HEK293 (cell line): ENCODE data around the gene CYTIP.

Experiments
- CTCF ChIA-PET: fragments of 350-600 bp; formaldehyde crosslinking; extraction: SDS; loops from one replicate; lab custom pipeline; 2021; ENCODE audit warnings: antibody characterized with exemption; lab: Yijun Ruan, JAX
- POLR2A ChIA-PET: fragments of 300-600 bp; formaldehyde crosslinking; extraction: SDS; loops from one replicate; lab custom pipeline; 2020; ENCODE audit warnings: antibody characterized with exemption, inconsistent platforms; lab: Yijun Ruan, JAX
- H3K27ac ChIP-seq: fragments of 200-500 bp; sonication (Bioruptor generic); 2 replicates; pipeline ENCODE4 v1.5.1; 2014; ENCODE audit warnings: low read depth, low read length, control low read depth, inconsistent platforms; ENCODE audit errors: extremely low read depth
- H3K36me3 ChIP-seq, 2 experiments: fragments of 200-500 bp in 1 of 2; sonication (Bioruptor generic) in 1 of 2; 1 replicate in 1 of 2; 2 replicates in 1 of 2; pipeline ENCODE4 v1.5.1; 2014 to 2017; ENCODE audit warnings: inconsistent platforms in 2 of 2, low read length in 2 of 2; ENCODE audit not compliant: control insufficient read depth in 2 of 2, insufficient read depth in 1 of 2
- H3K4me1 ChIP-seq: fragments of 200-500 bp; sonication (Bioruptor generic); 2 replicates; pipeline ENCODE4 v1.5.1; 2014; ENCODE audit warnings: mild to moderate bottlenecking, low read length, inconsistent platforms; ENCODE audit not compliant: control insufficient read depth, insufficient read depth
- H3K4me3 ChIP-seq: 2 replicates; pipeline ENCODE4 v1.5.1; 2011; ENCODE audit warnings: low read depth, mild to moderate bottlenecking, control low read depth, low read length, moderate library complexity
- H3K9me3 ChIP-seq: fragments of 200-500 bp; sonication (Bioruptor generic); 2 replicates; pipeline ENCODE4 v1.5.1; 2014; ENCODE audit warnings: low read depth, low read length, inconsistent platforms; ENCODE audit not compliant: control insufficient read depth, insufficient read depth
- GLIS1 ChIP-seq: fragments of 450-650 bp; formaldehyde crosslinking; IDR thresholded peaks from 2 replicates; pipeline ENCODE4 v1.5.1; 2016; ENCODE audit warnings: missing biosample characterization, missing genetic modification characterization
- ZFHX2 ChIP-seq: fragments of 450-650 bp; formaldehyde crosslinking; conservative IDR thresholded peaks from 2 replicates; pipeline ENCODE4 v1.5.1; 2016; ENCODE audit warnings: missing biosample characterization, missing genetic modification characterization
- ZNF221 ChIP-seq: fragments of 450-650 bp; formaldehyde crosslinking; IDR thresholded peaks from 2 replicates; pipeline ENCODE4 v1.5.1; 2017; ENCODE audit warnings: missing biosample characterization, missing genetic modification characterization, borderline replicate concordance
- ZNF335 ChIP-seq: fragments of 450-650 bp; formaldehyde crosslinking; conservative IDR thresholded peaks from 2 replicates; pipeline ENCODE4 v1.5.1; 2016; ENCODE audit warnings: missing biosample characterization, missing genetic modification characterization
- ZNF416 ChIP-seq: fragments of 450-650 bp; formaldehyde crosslinking; IDR thresholded peaks from 2 replicates; pipeline ENCODE4 v1.5.1; 2016; ENCODE audit warnings: missing biosample characterization, missing genetic modification characterization
- ZNF449 ChIP-seq: fragments of 450-650 bp; formaldehyde crosslinking; IDR thresholded peaks from 2 replicates; pipeline ENCODE4 v1.5.1; 2017; ENCODE audit warnings: missing biosample characterization, mild to moderate bottlenecking, missing genetic modification characterization, moderate library complexity
- ZNF48 ChIP-seq: fragments of 450-650 bp; formaldehyde crosslinking; IDR thresholded peaks from 2 replicates; pipeline ENCODE4 v1.5.1; 2016; ENCODE audit warnings: missing biosample characterization, missing genetic modification characterization
- ZNF518A ChIP-seq: fragments of 450-650 bp; formaldehyde crosslinking; conservative IDR thresholded peaks from 2 replicates; pipeline ENCODE4 v1.5.1; 2016; ENCODE audit warnings: low read depth, missing biosample characterization, missing genetic modification characterization
- ZNF571 ChIP-seq: fragments of 450-650 bp; formaldehyde crosslinking; IDR thresholded peaks from 2 replicates; pipeline ENCODE4 v1.5.0; 2017; ENCODE audit warnings: missing biosample characterization, missing genetic modification characterization
- ZNF776 ChIP-seq: fragments of 450-650 bp; formaldehyde crosslinking; IDR thresholded peaks from 2 replicates; pipeline ENCODE4 v1.5.0; 2017; ENCODE audit warnings: missing biosample characterization, missing genetic modification characterization, borderline replicate concordance
- TF ChIP-seq, protein P1 (sequence below): sonication (generic); formaldehyde crosslinking; IDR thresholded peaks from 2 replicates; pipeline ENCODE4 v1.8.1; 2022; ENCODE audit warnings: mild to moderate bottlenecking, moderate library complexity, missing genetic modification reagents
- TF ChIP-seq, protein P2 (sequence below): fragments of 450-650 bp; formaldehyde crosslinking; IDR thresholded peaks from 2 replicates; pipeline ENCODE4 v1.5.1; 2017; ENCODE audit warnings: missing biosample characterization, missing genetic modification characterization

Gene CYTIP

DNA sequence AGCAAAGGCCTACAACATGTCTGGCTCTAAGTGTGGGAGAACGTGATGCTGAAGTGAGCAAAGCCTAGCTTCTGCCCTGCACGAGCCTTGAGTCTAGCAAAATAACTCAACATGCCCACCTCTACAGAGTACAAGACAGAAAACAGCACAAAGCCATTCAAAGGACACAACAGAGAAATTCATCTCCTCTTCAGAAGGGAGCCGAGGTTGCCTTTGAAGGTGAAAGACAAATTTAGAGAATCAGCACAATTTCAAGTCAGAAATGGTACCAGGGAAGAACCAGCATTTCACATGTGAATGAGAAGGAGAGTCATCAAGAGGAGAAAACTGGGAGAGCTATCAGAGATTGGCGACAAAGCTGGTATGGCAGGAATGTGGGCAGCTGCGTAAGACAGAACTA is 21.7 kb upstream of the CYTIP start:
- POLR2A ChIA-PET, result no interaction called here

GRCh38 chr2:157463002-157463401 is 19.1 kb upstream of the CYTIP start:
- TF ChIP-seq ZNF335, result no peak
- H3K4me3 ChIP-seq, result no peak overlapping the region
- H3K27ac ChIP-seq, result no peak overlapping the region
- POLR2A ChIA-PET, result no interaction called here
- CTCF ChIA-PET, result no interaction called here
- no peaks in the 10 kb centered on the region for H3K36me3 ChIP-seq
- H3K9me3 ChIP-seq, result no peaks in the 10 kb centered on the region
- H3K4me1 ChIP-seq, result no peaks in the 10 kb centered on the region

More for the DNA sequence above, 21.7 kb upstream of the CYTIP start:
- no peaks in the 10 kb centered on the region for H3K4me1 ChIP-seq
- no peak overlapping the region for H3K27ac ChIP-seq
- no peak overlapping the region for H3K4me3 ChIP-seq
- TF ChIP-seq ZNF776 (tag by site-specific recombination), result no peak
- TF ChIP-seq ZNF518A (tag by site-specific recombination), result no peak
- TF ChIP-seq GLIS1 (tag by site-specific recombination), result no peak
- no peak for TF ChIP-seq ZNF571 (tag by site-specific recombination)
- no peaks in the 10 kb centered on the region for H3K36me3 ChIP-seq
- no peaks in the 10 kb centered on the region for H3K9me3 ChIP-seq
- CTCF ChIA-PET, result interaction anchor here (2.1 kb wide), 1 partner anchor 130 kb away, joined by 5 read pairs; no protein-coding TSS in a partner anchor

DNA sequence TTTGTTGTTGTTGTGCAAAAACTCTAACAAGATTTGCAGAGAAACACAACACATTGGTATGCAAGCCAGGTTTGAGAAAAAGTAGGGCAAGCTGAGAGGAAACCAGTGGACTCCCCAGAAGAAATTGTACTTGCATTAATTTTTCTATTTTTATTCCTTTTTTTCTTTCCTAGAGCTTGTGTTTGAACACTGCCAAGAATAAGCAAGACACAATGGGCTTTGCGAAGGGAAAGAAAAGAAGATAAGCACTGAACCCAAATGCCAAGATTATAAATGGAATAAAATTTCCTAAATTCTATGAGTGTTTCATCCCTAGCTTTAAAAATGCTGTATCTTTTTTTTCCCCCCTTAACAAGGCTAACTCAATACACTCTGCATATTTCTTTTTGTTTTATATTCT is 17.0 kb upstream of the CYTIP start:
- Histone ChIP-seq H3K27ac (no peak overlapping the region), H3K4me1 (no peaks in the 10 kb centered on the region), H3K36me3 (no peaks in the 10 kb centered on the region), H3K9me3 (no peaks in the 10 kb centered on the region), H3K4me3 (no peak overlapping the region)
- ChIA-PET POLR2A (no interaction called here), CTCF (interaction anchor here (0.9 to 1.3 kb wide), 4 partner anchors 31 to 173 kb away, joined by 3 to 4 read pairs (median 4); no protein-coding TSS in a partner anchor)
- TF ChIP-seq ZNF221 (tag by site-specific recombination), result no peak
- TF ChIP-seq ZFHX2 (tag by site-specific recombination), result no peak
- no peak for TF ChIP-seq ZNF416 (tag by site-specific recombination)
- TF ChIP-seq, protein P1, sequence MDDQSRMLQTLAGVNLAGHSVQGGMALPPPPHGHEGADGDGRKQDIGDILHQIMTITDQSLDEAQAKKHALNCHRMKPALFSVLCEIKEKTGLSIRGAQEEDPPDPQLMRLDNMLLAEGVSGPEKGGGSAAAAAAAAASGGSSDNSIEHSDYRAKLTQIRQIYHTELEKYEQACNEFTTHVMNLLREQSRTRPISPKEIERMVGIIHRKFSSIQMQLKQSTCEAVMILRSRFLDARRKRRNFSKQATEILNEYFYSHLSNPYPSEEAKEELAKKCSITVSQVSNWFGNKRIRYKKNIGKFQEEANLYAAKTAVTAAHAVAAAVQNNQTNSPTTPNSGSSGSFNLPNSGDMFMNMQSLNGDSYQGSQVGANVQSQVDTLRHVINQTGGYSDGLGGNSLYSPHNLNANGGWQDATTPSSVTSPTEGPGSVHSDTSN (CRISPR knock-in tag), result no peak
- TF ChIP-seq ZNF48 (tag by site-specific recombination), result no peak

GRCh38 chr2:157460384-157460837 is 16.5 kb upstream of the CYTIP start:
- no peaks in the 10 kb centered on the region for H3K36me3 ChIP-seq
- CTCF ChIA-PET, result interaction anchor here (0.6 to 1.3 kb wide), 4 partner anchors 9 to 173 kb away, joined by 3 to 4 read pairs (median 4); no protein-coding TSS in a partner anchor
- TF ChIP-seq ZNF449 (tag by site-specific recombination), result no peak
- TF ChIP-seq, protein P2, sequence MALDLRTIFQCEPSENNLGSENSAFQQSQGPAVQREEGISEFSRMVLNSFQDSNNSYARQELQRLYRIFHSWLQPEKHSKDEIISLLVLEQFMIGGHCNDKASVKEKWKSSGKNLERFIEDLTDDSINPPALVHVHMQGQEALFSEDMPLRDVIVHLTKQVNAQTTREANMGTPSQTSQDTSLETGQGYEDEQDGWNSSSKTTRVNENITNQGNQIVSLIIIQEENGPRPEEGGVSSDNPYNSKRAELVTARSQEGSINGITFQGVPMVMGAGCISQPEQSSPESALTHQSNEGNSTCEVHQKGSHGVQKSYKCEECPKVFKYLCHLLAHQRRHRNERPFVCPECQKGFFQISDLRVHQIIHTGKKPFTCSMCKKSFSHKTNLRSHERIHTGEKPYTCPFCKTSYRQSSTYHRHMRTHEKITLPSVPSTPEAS (tag by site-specific recombination), result no peak
- TF ChIP-seq, all 188 proteins: peak for 0
- Histone ChIP-seq H3K4me1 (no peaks in the 10 kb centered on the region), H3K9me3 (no peaks in the 10 kb centered on the region), H3K4me3 (no peak overlapping the region), H3K27ac (no peak overlapping the region)
- POLR2A ChIA-PET, result no interaction called here
